Measurements from ENCODE around the gene ATCAY. TPM values are rescaled to one million over a fixed set of nuclear protein-coding genes. Genes with fewer than 3 reads are reported as not detected.

The ATCAY gene
- total RNA-seq, 1 donor, result not detected

DNA sequence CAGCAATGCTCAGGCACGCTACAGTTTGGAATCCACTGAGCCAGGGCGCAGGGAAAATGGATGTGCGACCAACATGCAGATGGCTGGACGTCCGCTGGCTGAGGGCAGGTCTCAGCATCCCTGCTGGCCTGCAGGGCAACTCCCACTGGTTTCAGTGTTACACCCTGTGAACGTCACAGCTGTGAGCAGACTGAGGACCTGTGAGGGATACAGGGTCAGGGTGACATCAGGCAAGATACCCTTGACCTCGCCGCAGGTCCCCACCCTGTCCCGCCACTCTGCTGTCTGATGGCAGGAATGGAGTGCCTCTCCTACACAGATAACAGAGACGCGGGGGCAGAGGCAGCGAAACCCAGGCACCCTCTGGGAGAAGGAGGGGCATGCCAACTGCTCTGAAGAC is 30.7 kb upstream of the ATCAY start:
- Histone ChIP-seq H3K9me3 (ENCODE audit: low read depth, low read length) (no peaks in the 10 kb centered on the region), H3K27me3 (ENCODE audit: insufficient read depth, low read length) (no peaks in the 10 kb centered on the region), H3K4me1 (ENCODE audit: insufficient read depth, low read length) (no peaks in the 10 kb centered on the region), H3K4me3 (ENCODE audit: low read length) (no peak overlapping the region)

GRCh38 chr19:3850320-3850972 is 30.0 kb upstream of the ATCAY start:
- no peaks in the 10 kb centered on the region for H3K27me3 ChIP-seq (ENCODE audit: insufficient read depth, low read length)
- no peak overlapping the region for H3K4me3 ChIP-seq (ENCODE audit: low read length)
- H3K9me3 ChIP-seq (ENCODE audit: low read depth, low read length), result no peaks in the 10 kb centered on the region
- no peaks in the 10 kb centered on the region for H3K4me1 ChIP-seq (ENCODE audit: insufficient read depth, low read length)

GRCh38 chr19:3851254-3852176 is 29.0 kb upstream of the ATCAY start:
- Histone ChIP-seq H3K4me1 (ENCODE audit: insufficient read depth, low read length) (no peaks in the 10 kb centered on the region), H3K27me3 (ENCODE audit: insufficient read depth, low read length) (no peaks in the 10 kb centered on the region), H3K4me3 (ENCODE audit: low read length) (no peak overlapping the region), H3K9me3 (ENCODE audit: low read depth, low read length) (no peaks in the 10 kb centered on the region)

DNA sequence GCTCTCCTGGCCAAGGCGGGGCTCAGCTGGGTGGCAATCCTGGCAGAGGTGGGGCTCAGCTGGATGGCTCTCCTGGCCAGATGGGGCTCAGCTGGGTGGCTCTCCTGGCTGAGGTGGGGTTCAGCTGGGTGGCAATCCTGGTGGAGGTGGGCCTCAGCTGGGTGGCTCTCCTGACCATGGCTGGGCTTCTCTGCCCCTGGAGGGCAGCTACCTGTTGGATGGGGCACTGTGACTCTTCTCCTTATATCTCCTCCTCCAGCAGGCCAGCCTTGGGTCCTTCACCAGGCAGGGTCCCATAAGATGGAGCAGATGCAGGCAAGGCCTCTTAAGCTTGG is 28.3 kb upstream of the ATCAY start:
- no peaks in the 10 kb centered on the region for H3K4me1 ChIP-seq (ENCODE audit: insufficient read depth, low read length)
- H3K27me3 ChIP-seq (ENCODE audit: insufficient read depth, low read length), result no peaks in the 10 kb centered on the region

GRCh38 chr19:3852614-3853254 is 27.8 kb upstream of the ATCAY start:
- no peak overlapping the region for H3K4me3 ChIP-seq (ENCODE audit: low read length)

More for the DNA sequence above, 28.3 kb upstream of the ATCAY start:
- H3K9me3 ChIP-seq (ENCODE audit: low read depth, low read length), result no peaks in the 10 kb centered on the region
- no peak overlapping the region for H3K4me3 ChIP-seq (ENCODE audit: low read length)

GRCh38 chr19:3855320-3855719 is 25.2 kb upstream of the ATCAY start:
- no peak overlapping the region for H3K4me3 ChIP-seq (ENCODE audit: low read length)
- no peaks in the 10 kb centered on the region for H3K27me3 ChIP-seq (ENCODE audit: insufficient read depth, low read length)
- no peaks in the 10 kb centered on the region for H3K4me1 ChIP-seq (ENCODE audit: insufficient read depth, low read length)
- no peaks in the 10 kb centered on the region for H3K9me3 ChIP-seq (ENCODE audit: low read depth, low read length)

More at GRCh38 chr19:3852614-3853254, 27.8 kb upstream of the ATCAY start:
- Histone ChIP-seq H3K27me3 (ENCODE audit: insufficient read depth, low read length) (no peaks in the 10 kb centered on the region), H3K4me1 (ENCODE audit: insufficient read depth, low read length) (no peaks in the 10 kb centered on the region), H3K9me3 (ENCODE audit: low read depth, low read length) (no peaks in the 10 kb centered on the region)

- no peaks in the 10 kb centered on the region for H3K4me1 ChIP-seq (ENCODE audit: insufficient read depth, low read length)
- no peaks in the 10 kb centered on the region for H3K9me3 ChIP-seq (ENCODE audit: low read depth, low read length)
- H3K27me3 ChIP-seq (ENCODE audit: insufficient read depth, low read length), result no peaks in the 10 kb centered on the region
- no peak overlapping the region for H3K4me3 ChIP-seq (ENCODE audit: low read length)
Observed at GRCh38 chr19:3857449-3858003, 23.0 kb upstream of the ATCAY start.

- no peaks in the 10 kb centered on the region for H3K27me3 ChIP-seq (ENCODE audit: insufficient read depth, low read length)
- H3K4me3 ChIP-seq (ENCODE audit: low read length), result no peak overlapping the region
- H3K9me3 ChIP-seq (ENCODE audit: low read depth, low read length), result no peaks in the 10 kb centered on the region
- no peaks in the 10 kb centered on the region for H3K4me1 ChIP-seq (ENCODE audit: insufficient read depth, low read length)
Observed at GRCh38 chr19:3860499-3860898, 20.0 kb upstream of the ATCAY start.

DNA sequence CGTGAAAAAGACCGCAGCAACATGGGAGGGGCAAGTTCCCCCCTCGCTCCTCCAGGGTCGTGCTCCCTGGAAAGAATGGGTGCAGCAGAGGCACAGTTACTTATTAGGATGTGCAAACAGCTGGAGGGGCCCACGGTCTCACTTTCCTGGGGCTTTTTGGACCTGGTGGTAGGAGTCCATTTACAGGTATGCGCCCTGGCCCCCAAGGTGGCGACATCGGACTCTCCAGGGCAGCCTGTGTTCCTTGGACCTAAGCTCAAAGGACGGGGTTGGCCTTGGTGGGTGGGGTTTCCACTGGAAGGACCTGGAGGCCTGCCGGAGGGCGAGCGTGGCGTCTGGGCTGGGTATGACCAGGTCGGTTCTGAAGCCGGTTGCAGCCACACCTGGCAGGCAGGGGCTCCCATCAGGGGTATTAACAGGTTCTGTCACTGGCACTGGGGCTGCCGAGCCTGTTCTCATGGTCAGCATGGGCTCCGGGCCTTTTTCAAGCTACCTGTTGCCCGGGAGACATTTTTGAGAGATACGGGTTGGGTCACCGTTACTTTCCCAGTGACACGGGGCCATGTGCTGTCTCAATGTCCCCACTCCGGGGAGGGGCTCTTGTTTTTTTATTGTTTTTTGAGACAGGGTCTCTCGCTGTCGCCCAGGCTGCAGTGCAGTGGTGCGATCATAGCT is 17.5 kb upstream of the ATCAY start:
- Histone ChIP-seq H3K4me3 (ENCODE audit: low read length) (no peak overlapping the region), H3K9me3 (ENCODE audit: low read depth, low read length) (no peaks in the 10 kb centered on the region), H3K27me3 (ENCODE audit: insufficient read depth, low read length) (peaks cover 4% of the 10 kb centered on the region), H3K4me1 (ENCODE audit: insufficient read depth, low read length) (no peaks in the 10 kb centered on the region)

GRCh38 chr19:3863648-3864047 is 16.8 kb upstream of the ATCAY start:
- Histone ChIP-seq H3K27me3 (ENCODE audit: insufficient read depth, low read length) (peaks cover 7% of the 10 kb centered on the region), H3K4me1 (ENCODE audit: insufficient read depth, low read length) (no peaks in the 10 kb centered on the region), H3K9me3 (ENCODE audit: low read depth, low read length) (no peaks in the 10 kb centered on the region)

GRCh38 chr19:3866910-3867638 is 13.4 kb upstream of the ATCAY start:
- no peaks in the 10 kb centered on the region for H3K4me1 ChIP-seq (ENCODE audit: insufficient read depth, low read length)
- H3K9me3 ChIP-seq (ENCODE audit: low read depth, low read length), result no peaks in the 10 kb centered on the region
- H3K4me3 ChIP-seq (ENCODE audit: low read length), result no peak overlapping the region
- peaks cover 17% of the 10 kb centered on the region for H3K27me3 ChIP-seq (ENCODE audit: insufficient read depth, low read length)

More at GRCh38 chr19:3863648-3864047, 16.8 kb upstream of the ATCAY start:
- no peak overlapping the region for H3K4me3 ChIP-seq (ENCODE audit: low read length)

DNA sequence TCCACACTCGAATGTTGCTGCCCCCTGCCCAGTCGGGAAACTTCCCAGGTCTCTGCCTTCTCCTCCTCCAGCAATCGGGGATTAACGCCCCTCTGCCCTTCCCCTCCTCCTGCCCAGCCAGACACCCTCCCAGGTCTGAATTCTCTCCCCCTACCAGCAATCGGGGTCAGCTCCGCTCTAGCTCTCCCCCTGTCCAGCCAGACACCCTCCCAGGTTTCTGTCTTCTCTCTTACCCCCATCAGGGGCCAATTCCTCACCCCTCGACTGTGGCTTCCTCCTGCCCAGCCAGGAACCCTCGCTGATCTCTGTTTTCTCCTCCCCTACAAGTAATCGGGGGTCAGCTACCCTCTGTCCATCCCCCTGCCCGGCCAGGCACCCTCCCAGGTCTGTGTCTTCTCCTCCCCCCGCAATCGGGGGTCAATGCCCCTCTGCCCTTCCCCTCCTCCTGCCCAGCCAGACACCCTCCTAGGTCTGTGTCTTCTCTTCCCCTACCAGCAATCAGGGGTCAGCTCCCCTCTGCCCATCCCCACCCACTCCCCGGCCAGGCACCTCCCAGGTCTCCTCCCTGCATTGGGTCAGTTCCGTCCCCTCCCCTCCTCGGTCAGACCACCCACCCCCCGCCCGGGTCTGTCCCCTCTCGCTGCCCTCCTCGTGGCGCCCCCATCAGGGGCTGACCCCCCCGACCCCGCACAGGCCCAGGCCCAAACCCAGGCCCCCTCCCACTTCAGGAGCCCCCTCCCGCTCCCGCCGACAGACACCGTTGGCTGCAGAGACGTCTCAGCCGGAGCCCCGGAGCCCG is 12.3 kb upstream of the ATCAY start:
- H3K9me3 ChIP-seq (ENCODE audit: low read depth, low read length), result no peaks in the 10 kb centered on the region
- no peak overlapping the region for H3K4me3 ChIP-seq (ENCODE audit: low read length)
- peaks cover 17% of the 10 kb centered on the region for H3K27me3 ChIP-seq (ENCODE audit: insufficient read depth, low read length)
- no peaks in the 10 kb centered on the region for H3K4me1 ChIP-seq (ENCODE audit: insufficient read depth, low read length)

GRCh38 chr19:3868770-3869456 is 11.6 kb upstream of the ATCAY start, which contains the start of gene ZFR2:
ZFR2 (minus strand) TSS chr19:3869038; CDS start chr19:3869017, 21 bp downstream.
- no peaks in the 10 kb centered on the region for H3K4me1 ChIP-seq (ENCODE audit: insufficient read depth, low read length)
- H3K27me3 ChIP-seq (ENCODE audit: insufficient read depth, low read length), result peaks cover 17% of the 10 kb centered on the region
- H3K9me3 ChIP-seq (ENCODE audit: low read depth, low read length), result no peaks in the 10 kb centered on the region
- no peak within 1 kb of the TSS for H3K4me3 ChIP-seq (ENCODE audit: low read length)
